Measurements from ENCODE around the gene TRANK1.

DNA sequence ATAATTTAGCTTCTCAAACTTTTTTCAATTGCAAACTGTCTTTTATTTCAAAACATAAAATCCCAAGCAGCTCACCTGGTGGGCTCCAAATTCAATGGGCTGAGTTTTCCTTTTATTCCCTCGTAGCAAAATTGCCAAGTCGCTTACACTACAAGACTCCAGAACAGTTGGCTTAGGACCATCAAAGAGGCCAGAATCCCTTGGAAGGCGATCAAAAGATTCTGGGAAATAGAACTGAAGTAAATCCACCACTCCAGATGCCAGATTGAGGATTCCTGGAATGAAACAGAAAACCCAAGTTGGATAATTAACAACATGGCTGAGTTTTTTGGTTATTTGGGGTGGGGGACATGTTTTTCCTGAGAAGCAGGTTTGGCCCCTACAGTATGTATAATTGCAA lies 92.8 kb downstream of the TRANK1 start:
- TF ChIP-seq EZH2 (IDR thresholded peaks at IDR 0.05; ENCODE audit: low read length) = no peak
- TF ChIP-seq, protein P1, sequence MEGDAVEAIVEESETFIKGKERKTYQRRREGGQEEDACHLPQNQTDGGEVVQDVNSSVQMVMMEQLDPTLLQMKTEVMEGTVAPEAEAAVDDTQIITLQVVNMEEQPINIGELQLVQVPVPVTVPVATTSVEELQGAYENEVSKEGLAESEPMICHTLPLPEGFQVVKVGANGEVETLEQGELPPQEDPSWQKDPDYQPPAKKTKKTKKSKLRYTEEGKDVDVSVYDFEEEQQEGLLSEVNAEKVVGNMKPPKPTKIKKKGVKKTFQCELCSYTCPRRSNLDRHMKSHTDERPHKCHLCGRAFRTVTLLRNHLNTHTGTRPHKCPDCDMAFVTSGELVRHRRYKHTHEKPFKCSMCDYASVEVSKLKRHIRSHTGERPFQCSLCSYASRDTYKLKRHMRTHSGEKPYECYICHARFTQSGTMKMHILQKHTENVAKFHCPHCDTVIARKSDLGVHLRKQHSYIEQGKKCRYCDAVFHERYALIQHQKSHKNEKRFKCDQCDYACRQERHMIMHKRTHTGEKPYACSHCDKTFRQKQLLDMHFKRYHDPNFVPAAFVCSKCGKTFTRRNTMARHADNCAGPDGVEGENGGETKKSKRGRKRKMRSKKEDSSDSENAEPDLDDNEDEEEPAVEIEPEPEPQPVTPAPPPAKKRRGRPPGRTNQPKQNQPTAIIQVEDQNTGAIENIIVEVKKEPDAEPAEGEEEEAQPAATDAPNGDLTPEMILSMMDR (optimal IDR thresholded peaks at IDR 0.05 in 1 of 3, IDR thresholded peaks at IDR 0.05 in 1 of 3, conservative IDR thresholded peaks at IDR 0.05 in 1 of 3; ENCODE audit: extremely low read depth in 1 of 3, insufficient read depth in 2 of 3, low read length in 3 of 3) = no peak

All from keratinocyte (primary cell).